ACC112 (cell line): Measurements from ENCODE around the gene ENPEP.

Source experiments
- H2AFZ ChIP-seq: fragments of 200-600 bp; sonication (generic); one replicate; pipeline ENCODE4 v1.6.0; 2017; ENCODE audit warnings: antibody characterized with exemption, low read length; ENCODE audit not compliant: unreplicated experiment
- H3K27ac ChIP-seq: fragments of 200-600 bp; sonication (generic); 2 replicates; pipeline ENCODE4 v1.5.1; 2014; ENCODE audit warnings: low read depth, mild to moderate bottlenecking, antibody characterized with exemption, low read length, moderate library complexity
- H3K27me3 ChIP-seq: fragments of 200-600 bp; sonication (generic); 2 replicates; pipeline ENCODE4 v1.6.1; 2014; ENCODE audit warnings: mild to moderate bottlenecking, antibody characterized with exemption, low read length, moderate library complexity, mixed read lengths; ENCODE audit not compliant: insufficient read depth
- H3K36me3 ChIP-seq: fragments of 200-600 bp; sonication (generic); 2 replicates; pipeline ENCODE4 v1.6.1; 2016; ENCODE audit warnings: mild to moderate bottlenecking, antibody characterized with exemption, low read length, moderate library complexity, mixed read lengths; ENCODE audit not compliant: insufficient read depth
- H3K4me1 ChIP-seq: fragments of 200-600 bp; sonication (generic); one replicate; pipeline ENCODE4 v1.6.1; 2016; ENCODE audit warnings: low read length, mixed read lengths; ENCODE audit not compliant: insufficient read depth, unreplicated experiment, control insufficient read depth
- H3K4me3 ChIP-seq: fragments of 200-600 bp; sonication (generic); 2 replicates; pipeline ENCODE4 v1.5.1; 2014; ENCODE audit warnings: mild to moderate bottlenecking, low read depth, low read length
- H3K79me2 ChIP-seq: fragments of 200-600 bp; sonication (generic); one replicate; pipeline ENCODE4 v1.6.0; 2016; ENCODE audit warnings: low read length; ENCODE audit not compliant: control insufficient read depth, unreplicated experiment, insufficient read depth

ENPEP gene

DNA sequence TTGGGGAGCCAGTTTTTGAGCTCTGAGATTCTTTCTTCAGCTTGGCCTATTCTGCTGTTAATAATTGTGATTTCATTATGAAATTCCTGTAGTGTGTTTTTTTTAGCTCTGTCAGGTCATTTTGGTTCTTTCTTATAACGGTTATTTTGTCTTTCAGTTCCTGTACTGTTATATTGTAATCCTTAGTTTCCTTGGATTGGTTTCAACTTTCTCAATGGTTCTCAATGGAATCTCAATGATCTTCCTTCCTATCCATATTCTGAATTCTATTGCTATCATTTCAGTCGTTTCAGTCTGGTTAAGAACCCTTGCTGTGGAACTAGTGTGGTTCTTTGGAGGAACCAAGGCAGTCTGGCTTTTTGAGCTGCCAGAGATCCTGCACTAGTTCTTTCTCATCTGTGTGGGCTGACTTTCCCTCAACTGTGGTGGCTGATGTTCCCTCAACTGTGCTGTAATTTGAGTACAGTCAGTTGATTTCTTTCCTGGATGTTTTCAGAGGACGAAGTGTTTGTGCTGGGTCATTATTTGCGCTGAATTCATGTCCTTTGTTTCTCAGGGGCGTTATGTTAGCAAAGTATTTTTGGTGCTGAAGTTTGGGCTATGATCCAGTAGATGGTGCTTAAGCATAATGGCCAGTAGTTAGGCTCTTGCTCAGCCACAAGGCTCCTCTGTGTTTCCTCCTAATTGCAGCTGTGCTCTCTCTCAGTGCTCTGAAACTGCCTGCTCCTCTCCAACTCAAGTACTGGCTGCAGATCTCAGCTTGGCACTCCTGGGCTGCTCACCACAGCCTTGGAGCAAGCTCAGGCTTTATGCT lies 27.5 kb downstream of the ENPEP start:
- Histone ChIP-seq H2AFZ (peak overlapping the region; percentile 77), H3K36me3 (no peaks in the 10 kb centered on the region), H3K4me1 (no peaks in the 10 kb centered on the region), H3K27ac (no peak overlapping the region), H3K4me3 (no peak overlapping the region), H3K27me3 (no peaks in the 10 kb centered on the region), H3K79me2 (no peaks in the 10 kb centered on the region)

DNA sequence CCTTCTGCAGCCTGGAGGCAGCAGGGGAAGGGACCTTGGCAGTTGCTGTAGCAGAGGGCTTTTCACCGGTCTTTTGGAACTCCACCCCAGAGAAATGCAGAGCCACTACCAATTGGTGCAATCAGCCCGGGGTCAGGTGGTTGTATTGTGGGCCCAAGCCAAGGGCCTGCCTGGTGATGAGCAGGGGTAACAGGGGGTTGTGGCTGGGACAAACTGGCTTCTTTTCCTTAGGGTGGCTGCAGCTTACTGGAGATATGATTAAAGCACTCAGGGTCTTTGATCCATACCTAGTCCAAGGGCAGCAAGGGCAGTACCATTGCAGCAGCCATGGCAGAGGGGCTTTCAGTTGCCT lies 28.1 kb downstream of the ENPEP start:
- Histone ChIP-seq H3K79me2 (no peaks in the 10 kb centered on the region), H3K27me3 (no peaks in the 10 kb centered on the region), H3K36me3 (no peaks in the 10 kb centered on the region), H2AFZ (no peak overlapping the region), H3K4me3 (no peak overlapping the region), H3K4me1 (no peaks in the 10 kb centered on the region), H3K27ac (no peak overlapping the region)

DNA sequence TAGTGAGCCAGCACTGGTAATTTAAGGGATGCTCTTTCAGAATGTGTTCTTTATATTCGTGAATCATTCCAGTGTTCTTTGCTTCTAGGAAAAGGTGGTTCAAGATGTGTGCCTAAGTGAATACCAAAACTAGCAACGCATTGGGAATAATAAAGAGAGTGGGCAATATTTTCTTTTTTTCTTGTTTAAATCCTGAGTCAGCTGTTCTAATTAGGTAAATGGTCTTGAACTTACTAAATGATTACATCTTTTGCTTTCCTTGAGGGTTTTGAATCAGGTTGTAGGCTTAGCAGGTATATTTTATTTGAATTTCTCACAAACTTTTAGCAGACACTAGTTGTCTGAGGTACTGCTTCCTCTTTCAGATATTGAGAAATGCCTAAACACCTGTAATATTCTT lies 29.5 kb downstream of the ENPEP start:
- Histone ChIP-seq H3K27me3 (no peaks in the 10 kb centered on the region), H3K79me2 (no peaks in the 10 kb centered on the region), H2AFZ (no peak overlapping the region), H3K4me1 (no peaks in the 10 kb centered on the region), H3K36me3 (no peaks in the 10 kb centered on the region), H3K4me3 (no peak overlapping the region), H3K27ac (no peak overlapping the region)

DNA sequence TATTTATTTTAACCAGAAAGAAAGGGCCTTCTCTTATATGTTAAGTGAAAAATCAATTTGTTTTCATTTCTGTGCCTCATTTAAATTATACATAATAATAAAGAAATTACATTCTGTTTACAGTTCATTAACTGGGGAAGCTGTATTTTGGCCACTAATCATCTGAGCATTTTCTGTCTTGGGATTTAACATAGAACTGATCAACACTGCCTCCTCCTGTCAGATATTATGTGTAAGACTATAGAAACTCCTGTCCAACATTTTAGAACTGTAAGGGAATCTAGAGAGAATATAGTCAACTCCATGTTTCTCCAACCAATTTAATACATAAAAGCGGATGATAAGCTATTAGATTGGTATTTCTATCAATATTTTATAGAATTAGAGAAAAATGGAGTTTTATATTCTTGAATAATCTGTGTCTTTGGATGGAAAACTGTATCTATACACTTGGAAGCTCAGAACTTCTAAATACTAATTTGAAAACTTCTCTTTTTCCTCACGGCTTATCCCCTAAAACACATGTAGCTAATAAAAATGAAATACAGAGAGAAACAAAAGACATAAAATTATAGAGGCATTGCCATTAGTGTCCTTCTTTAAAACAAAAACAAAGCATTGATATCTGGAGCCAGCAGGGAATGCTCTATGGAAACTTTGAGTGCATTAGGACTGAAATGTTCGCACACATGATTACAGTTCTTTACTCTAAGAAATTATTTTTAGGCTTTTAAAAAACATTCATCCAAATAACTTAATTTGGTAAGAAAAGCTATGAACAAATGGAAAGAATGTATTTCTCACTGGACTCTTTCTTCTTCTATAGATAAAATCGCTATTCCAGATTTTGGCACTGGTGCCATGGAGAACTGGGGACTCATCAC lies 33.1 kb downstream of the ENPEP start:
- H3K79me2 ChIP-seq: no peaks in the 10 kb centered on the region
- H2AFZ ChIP-seq: no peak overlapping the region
- no peak overlapping the region for H3K27ac ChIP-seq
- H3K27me3 ChIP-seq: no peaks in the 10 kb centered on the region
- H3K4me3 ChIP-seq: no peak overlapping the region
- no peaks in the 10 kb centered on the region for H3K36me3 ChIP-seq
- no peaks in the 10 kb centered on the region for H3K4me1 ChIP-seq

DNA sequence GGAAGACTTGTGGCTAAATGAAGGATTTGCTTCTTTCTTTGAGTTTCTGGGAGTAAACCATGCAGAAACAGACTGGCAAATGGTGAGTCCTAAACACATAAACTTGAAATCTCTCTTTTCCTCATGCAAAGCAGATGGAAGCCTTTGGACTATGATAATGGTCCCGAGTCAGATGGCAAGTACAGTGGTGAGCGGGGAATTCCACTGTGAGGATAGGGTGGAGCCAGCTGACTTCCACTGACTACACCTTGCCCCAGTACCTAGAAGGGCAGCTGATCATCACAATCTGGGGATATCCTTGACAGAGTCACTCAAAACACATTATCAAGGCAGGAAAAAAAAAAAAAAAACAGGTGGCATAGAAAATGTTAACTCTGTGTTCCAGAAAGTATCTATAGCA lies 34.3 kb downstream of the ENPEP start:
- H3K36me3 ChIP-seq: no peaks in the 10 kb centered on the region
- no peak overlapping the region for H3K4me3 ChIP-seq
- H3K79me2 ChIP-seq: no peaks in the 10 kb centered on the region
- no peaks in the 10 kb centered on the region for H3K27me3 ChIP-seq
- no peak overlapping the region for H2AFZ ChIP-seq
- peaks cover 3% of the 10 kb centered on the region for H3K4me1 ChIP-seq
- no peak overlapping the region for H3K27ac ChIP-seq

DNA sequence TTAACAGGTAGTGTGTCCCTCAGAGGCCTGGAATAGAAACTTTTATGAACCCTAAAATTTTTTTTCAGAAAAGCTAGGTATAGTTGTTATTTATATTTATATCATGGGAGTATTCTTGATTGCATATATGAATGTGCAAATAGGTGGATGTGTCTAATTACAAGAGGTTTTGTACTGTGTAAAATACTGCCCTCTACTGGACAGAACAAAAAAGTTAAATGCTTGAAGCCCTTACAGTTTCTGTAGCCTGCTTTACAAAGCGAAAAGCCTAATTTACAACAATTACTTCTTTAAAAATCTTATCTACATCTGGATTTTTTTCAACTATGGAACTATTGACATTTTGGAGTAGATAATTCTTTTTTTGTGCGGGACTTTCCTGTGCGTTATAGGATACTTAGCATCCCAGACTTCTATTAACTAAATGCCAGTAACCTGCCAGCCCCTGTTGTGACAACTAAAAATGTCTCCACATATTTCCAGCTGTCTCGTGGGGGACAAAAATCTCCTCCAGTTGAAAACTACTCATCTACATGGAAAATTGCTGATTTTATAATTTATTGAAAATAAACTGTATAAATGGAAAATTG lies 35.1 kb downstream of the ENPEP start:
- Histone ChIP-seq H3K36me3 (no peaks in the 10 kb centered on the region), H3K27me3 (no peaks in the 10 kb centered on the region), H3K4me3 (no peak overlapping the region), H2AFZ (peak overlapping the region; percentile 69), H3K4me1 (peaks cover 8% of the 10 kb centered on the region), H3K79me2 (no peaks in the 10 kb centered on the region), H3K27ac (no peak overlapping the region)

DNA sequence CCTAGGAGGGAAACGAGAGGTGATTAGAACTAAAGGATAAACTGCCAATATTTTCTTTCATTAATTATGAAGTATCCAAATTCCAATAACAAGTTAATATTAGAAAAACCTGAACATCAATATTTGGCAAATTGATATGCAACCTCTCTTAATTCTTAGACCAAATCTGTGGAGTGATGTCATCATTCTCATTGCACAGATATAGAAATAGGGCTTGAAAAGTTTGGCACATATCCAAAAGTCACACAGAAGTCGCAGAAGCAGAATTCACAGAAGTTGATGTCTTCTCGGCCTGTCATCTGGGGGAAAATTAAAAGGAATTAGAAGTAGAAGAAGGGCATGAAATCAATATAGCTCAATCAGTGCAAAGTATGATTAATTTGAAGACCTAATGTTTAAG lies 36.9 kb downstream of the ENPEP start:
- no peaks in the 10 kb centered on the region for H3K27me3 ChIP-seq
- H3K79me2 ChIP-seq: no peaks in the 10 kb centered on the region
- peaks cover 8% of the 10 kb centered on the region for H3K4me1 ChIP-seq
- H2AFZ ChIP-seq: no peak overlapping the region
- no peak overlapping the region for H3K27ac ChIP-seq
- no peak overlapping the region for H3K4me3 ChIP-seq
- H3K36me3 ChIP-seq: no peaks in the 10 kb centered on the region

DNA sequence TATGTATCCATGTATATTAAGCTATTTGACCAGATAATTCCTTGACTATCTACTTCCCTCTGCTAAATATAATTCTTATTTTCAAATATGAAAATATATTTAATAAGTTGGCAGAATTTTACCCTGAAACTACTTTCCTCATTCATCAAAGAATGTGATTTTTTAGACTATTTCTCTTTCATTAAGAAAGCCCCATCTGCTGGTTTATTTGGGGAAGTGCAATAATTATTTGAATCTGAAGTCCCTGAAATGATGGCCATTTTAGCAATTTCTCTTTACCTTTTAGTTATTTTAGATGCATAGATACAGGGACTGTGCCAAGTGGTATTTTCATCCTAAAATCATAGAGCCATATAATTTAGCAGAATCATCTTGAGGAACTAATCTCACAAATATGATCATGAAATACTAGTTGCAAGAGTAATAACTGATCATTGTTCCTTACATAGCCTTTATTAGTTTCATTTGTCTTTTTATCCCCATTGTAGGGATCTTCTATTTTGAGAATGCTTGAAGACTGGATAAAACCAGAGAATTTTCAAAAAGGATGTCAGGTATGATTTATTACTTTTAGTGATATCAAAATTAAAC lies 39.0 kb downstream of the ENPEP start:
- Histone ChIP-seq H3K27me3 (no peaks in the 10 kb centered on the region), H2AFZ (peak overlapping the region; percentile 94), H3K4me1 (peaks cover 8% of the 10 kb centered on the region), H3K79me2 (no peaks in the 10 kb centered on the region), H3K27ac (no peak overlapping the region), H3K36me3 (no peaks in the 10 kb centered on the region), H3K4me3 (0 out of 2 replicates have a peak overlapping the region, but pooled peaks have one; percentile 5)

DNA sequence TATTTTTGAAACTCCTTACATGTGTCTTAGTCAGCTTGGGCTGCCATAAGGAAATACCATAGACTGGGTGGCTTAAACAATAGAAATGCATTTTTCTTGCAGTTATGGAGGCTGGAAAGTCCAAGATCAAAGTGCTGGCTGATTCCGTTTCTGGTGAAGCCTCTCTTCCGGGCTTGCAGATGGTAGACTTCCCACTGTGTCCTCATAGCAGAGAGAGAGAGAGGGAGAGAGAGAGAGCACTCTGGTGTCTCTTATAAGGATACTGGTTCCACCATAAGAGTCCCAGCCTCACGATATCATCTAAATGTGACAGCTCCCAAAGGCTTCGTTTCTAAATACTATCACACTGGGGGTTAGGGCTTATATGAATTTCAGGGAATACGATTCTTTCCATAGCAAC lies 39.7 kb downstream of the ENPEP start:
- Histone ChIP-seq H3K4me1 (peaks cover 8% of the 10 kb centered on the region), H2AFZ (peak overlapping the region; percentile 94), H3K4me3 (peak overlapping the region; percentile 88), H3K79me2 (no peaks in the 10 kb centered on the region), H3K27me3 (no peaks in the 10 kb centered on the region), H3K36me3 (no peaks in the 10 kb centered on the region), H3K27ac (peak overlapping the region; percentile 27; the same call in 1 of the 2 replicates)

DNA sequence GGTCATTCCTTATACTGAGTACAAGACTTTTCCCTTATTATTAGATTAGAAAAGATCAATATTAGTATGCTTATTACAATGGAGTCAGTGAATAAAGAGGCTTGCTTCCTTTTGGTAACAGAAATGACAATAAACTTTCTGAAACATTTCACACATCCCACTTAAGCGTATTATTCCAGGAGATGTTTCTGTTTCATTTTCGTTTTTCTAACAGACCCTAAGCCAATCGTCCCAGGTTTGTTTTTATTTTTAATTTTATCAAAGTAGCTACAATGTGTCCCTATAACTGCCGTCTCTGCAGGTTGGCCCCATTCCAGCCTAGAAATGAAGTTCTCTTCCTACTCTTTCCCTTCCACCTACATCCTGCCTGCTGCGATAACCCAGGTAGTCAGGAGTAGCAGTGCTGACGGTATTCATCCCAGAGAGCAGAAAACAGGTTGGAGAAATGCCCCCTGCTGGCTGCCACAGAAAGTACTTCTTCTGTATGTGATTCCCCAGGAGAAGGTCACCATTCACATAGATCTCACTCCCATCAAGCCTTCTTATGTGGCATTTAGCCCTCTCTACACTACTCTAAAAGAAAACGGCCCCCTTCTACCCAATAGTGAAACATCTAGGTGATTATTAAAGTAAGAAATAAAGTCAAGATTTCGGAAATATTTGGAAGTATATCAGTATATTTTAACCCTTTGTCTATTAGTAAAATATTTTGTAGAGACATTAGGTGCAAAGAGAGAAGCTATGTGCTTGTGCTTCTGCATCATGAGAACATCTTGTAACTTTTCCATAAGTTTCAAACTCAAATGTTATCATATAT lies 40.4 kb downstream of the ENPEP start:
- Histone ChIP-seq H3K79me2 (no peaks in the 10 kb centered on the region), H3K4me3 (peak overlapping the region; percentile 88), H3K36me3 (no peaks in the 10 kb centered on the region), H2AFZ (peak overlapping the region; percentile 94), H3K4me1 (peaks cover 8% of the 10 kb centered on the region), H3K27me3 (no peaks in the 10 kb centered on the region), H3K27ac (peak overlapping the region; percentile 27; the same call in 1 of the 2 replicates)
